CD14-positive monocyte (primary cell): ENCODE data around the gene CNTN4. TPM values are rescaled to one million over a fixed set of nuclear protein-coding genes. Genes with fewer than 3 reads are reported as not detected.

Experiments
- DNase-seq, 3 donors: peaks; one replicate each; pipeline ENCODE4 v3.0.0-alpha.2; 2011 to 2022
- H2AFZ ChIP-seq: 2 replicates; pipeline ENCODE4 v1.6.0; 2012; ENCODE audit warnings: mild to moderate bottlenecking, low read depth, low read length, inconsistent platforms; ENCODE audit not compliant: insufficient read depth, poor library complexity, severe bottlenecking
- H3K27ac ChIP-seq, 2 donors: 1 replicate in 1 of 2; 2 replicates in 1 of 2; pipeline ENCODE4 v1.5.1; 2012 to 2013; ENCODE audit warnings: low read length in 2 of 2, control low read depth in 1 of 2, inconsistent platforms in 1 of 2, low read depth in 1 of 2, mild to moderate bottlenecking in 1 of 2
- H3K27me3 ChIP-seq, 2 donors: one replicate each; pipeline versions ENCODE4 v1.6.0 to v1.6.1; 2011 to 2013; ENCODE audit warnings: low read length in 2 of 2; ENCODE audit not compliant: control insufficient read depth in 2 of 2, insufficient read depth in 2 of 2
- H3K36me3 ChIP-seq, 2 donors: replicated peaks in 1 of 2; 1 replicate in 1 of 2; 2 replicates in 1 of 2; pipeline versions ENCODE4 v1.5.1 to v1.6.1; 2012 to 2013; ENCODE audit warnings: low read length in 2 of 2, control low read depth in 1 of 2, inconsistent platforms in 1 of 2, mild to moderate bottlenecking in 1 of 2; ENCODE audit not compliant: insufficient read depth in 2 of 2, control insufficient read depth in 1 of 2
- H3K4me1 ChIP-seq, 2 donors: 1 replicate in 1 of 2; 2 replicates in 1 of 2; pipeline versions ENCODE4 v1.5.1 to v1.6.1; 2012 to 2013; ENCODE audit warnings: low read length in 2 of 2, control low read depth in 1 of 2, inconsistent platforms in 1 of 2, mild to moderate bottlenecking in 1 of 2, moderate library complexity in 1 of 2; ENCODE audit not compliant: insufficient read depth in 2 of 2, control insufficient read depth in 1 of 2
- H3K4me2 ChIP-seq: replicated peaks from 2 replicates; pipeline ENCODE3; 2012; ENCODE audit warnings: low read length, moderate library complexity, mild to moderate bottlenecking; ENCODE audit not compliant: poor library complexity, severe bottlenecking; ENCODE audit errors: extremely low read depth
- H3K4me3 ChIP-seq, 3 experiments: fragments of 200-600 bp in 1 of 3; sonication (generic) in 1 of 3; replicated peaks in 1 of 3; 1 replicate in 2 of 3; 2 replicates in 1 of 3; pipeline ENCODE4 v1.5.1; 2011 to 2013; ENCODE audit warnings: low read length in 3 of 3, mild to moderate bottlenecking in 3 of 3, control low read depth in 2 of 3, low read depth in 2 of 3, inconsistent platforms in 1 of 3, moderate library complexity in 1 of 3
- H3K79me2 ChIP-seq: 2 replicates; pipeline ENCODE4 v1.6.0; 2012; ENCODE audit warnings: mild to moderate bottlenecking, control low read depth, inconsistent platforms, low read length, moderate library complexity; ENCODE audit not compliant: insufficient read depth
- H3K9ac ChIP-seq: 2 replicates; pipeline ENCODE4 v1.6.0; 2017; ENCODE audit warnings: low read length, mild to moderate bottlenecking; ENCODE audit not compliant: insufficient read depth, poor library complexity, severe bottlenecking
- H3K9me3 ChIP-seq, 2 donors: replicated peaks in 1 of 2; 1 replicate in 1 of 2; 2 replicates in 1 of 2; pipeline versions ENCODE4 v1.5.1 to v1.6.1; 2012 to 2013; ENCODE audit warnings: low read length in 2 of 2, control low read depth in 1 of 2; ENCODE audit not compliant: control insufficient read depth in 1 of 2, insufficient read depth in 1 of 2
- H4K20me1 ChIP-seq: 2 replicates; pipeline ENCODE4 v1.6.0; 2012; ENCODE audit warnings: mild to moderate bottlenecking, low read length, control low read depth, moderate library complexity; ENCODE audit not compliant: insufficient read depth
- H3K27ac Mint-ChIP-seq, 7 donors: one replicate each; pipeline ENCODE4 v1.8.0; 2020; ENCODE audit warnings: mild to moderate bottlenecking in 7 of 7, mixed read lengths in 7 of 7, moderate library complexity in 6 of 7, inconsistent platforms in 2 of 7
- H3K27me3 Mint-ChIP-seq, 3 donors: one replicate each; pipeline ENCODE4 v1.8.0; 2021 to 2022; ENCODE audit warnings: low read depth in 3 of 3, mild to moderate bottlenecking in 3 of 3, mixed read lengths in 3 of 3, moderate library complexity in 3 of 3, inconsistent platforms in 1 of 3
- H3K36me3 Mint-ChIP-seq, 2 donors: one replicate each; pipeline ENCODE4 v1.8.0; 2020; ENCODE audit warnings: mixed read lengths in 2 of 2, inconsistent platforms in 1 of 2, mild to moderate bottlenecking in 1 of 2
- H3K4me1 Mint-ChIP-seq: one replicate; pipeline ENCODE4 v1.8.0; 2020; ENCODE audit warnings: mild to moderate bottlenecking, mixed read lengths
- H3K4me3 Mint-ChIP-seq, 2 donors: one replicate each; pipeline ENCODE4 v1.8.0; 2020; ENCODE audit warnings: mild to moderate bottlenecking in 2 of 2, mixed read lengths in 2 of 2, moderate library complexity in 1 of 2
- H3K9me3 Mint-ChIP-seq, 7 donors: one replicate each; pipeline ENCODE4 v1.8.0; 2020 to 2022; ENCODE audit warnings: mixed read lengths in 7 of 7, mild to moderate bottlenecking in 6 of 7, moderate library complexity in 6 of 7, inconsistent platforms in 2 of 7
- CTCF ChIP-seq: fragments of 200-600 bp; IDR thresholded peaks from one replicate; pipeline ENCODE4 v1.8.0; 2022; ENCODE audit warnings: antibody characterized with exemption, mild to moderate bottlenecking
- WGBS: methylation state at CpG from one replicate; pipeline ENCODE4 v1.1.5; 2013; ENCODE audit warnings: missing lambda C conversion rate; ENCODE audit not compliant: insufficient coverage; 5-methylcytosine and 5-hydroxymethylcytosine counted together
- intact Hi-C, 2 donors: fragments of 100-400 bp; cut with micrococcal nuclease; formaldehyde crosslinking; loops; one replicate each; pipeline versions ENCODE4 v1.15.0 to v1.15.1; 2023
- polyA plus RNA-seq, 3 donors: library from polyadenylated mRNA; depleted of rRNA in 1 of 3; unstranded in 2 of 3; stranded (reverse) in 1 of 3; fragments of 300-500 nt in 2 of 3; fragments of >200 nt in 1 of 3; fragmentation: Illumina TruSeq in 2 of 3; gene quantifications; 1 replicate in 2 of 3; 2 replicates in 1 of 3; pipeline ENCODE4 v1.2.3, GENCODE V29; 2012 to 2021

The CNTN4 gene
- polyA plus RNA-seq, 3 donors, result not detected

GRCh38 chr3:2071531-2071930 lies 27.1 kb upstream of the CNTN4 start:
- Histone ChIP-seq H2AFZ (no peak overlapping the region), H3K4me2 (no peak overlapping the region), H4K20me1 (no peaks in the 10 kb centered on the region), H3K27me3 (no peaks in the 10 kb centered on the region), H3K27ac (no peak overlapping the region), H3K9me3 (peaks cover 0 to 5% of the 10 kb centered on the region in 2 donors), H3K4me3 (no peak overlapping the region), H3K79me2 (no peaks in the 10 kb centered on the region), H3K4me1 (no peaks in the 10 kb centered on the region), H3K9ac (no peak overlapping the region), H3K36me3 (no peaks in the 10 kb centered on the region)
- Mint-ChIP-seq H3K27ac (no peak overlapping the region), H3K9me3 (peaks cover 0 to 5% (median 4%) of the 10 kb centered on the region in 7 donors), H3K27me3 (no peaks in the 10 kb centered on the region), H3K4me1 (no peaks in the 10 kb centered on the region), H3K4me3 (no peak overlapping the region), H3K36me3 (no peaks in the 10 kb centered on the region)
- no peak for TF ChIP-seq CTCF
- no CpG with 5 or more reads among the region's 2 CpGs for WGBS
- intact Hi-C loops, result no loop called here
- no peak for DNase-seq

GRCh38 chr3:2078821-2079220 lies 19.8 kb upstream of the CNTN4 start:
- Histone ChIP-seq H3K4me2 (no peak overlapping the region), H3K27me3 (no peaks in the 10 kb centered on the region), H3K9me3 (peaks cover 7 to 13% of the 10 kb centered on the region in 2 donors), H3K27ac (no peak overlapping the region), H3K9ac (no peak overlapping the region), H2AFZ (no peak overlapping the region), H4K20me1 (no peaks in the 10 kb centered on the region), H3K79me2 (no peaks in the 10 kb centered on the region), H3K36me3 (no peaks in the 10 kb centered on the region), H3K4me3 (no peak overlapping the region), H3K4me1 (no peaks in the 10 kb centered on the region)
- Mint-ChIP-seq H3K27me3 (no peaks in the 10 kb centered on the region), H3K4me1 (no peaks in the 10 kb centered on the region), H3K9me3 (peaks cover 2 to 13% (median 7%) of the 10 kb centered on the region in 7 donors), H3K27ac (no peak overlapping the region), H3K4me3 (no peak overlapping the region), H3K36me3 (no peaks in the 10 kb centered on the region)
- WGBS, result no CpG with 5 or more reads among the region's 3 CpGs
- TF ChIP-seq CTCF, result no peak
- no peak for DNase-seq
- intact Hi-C loops, result no loop called here
